A375 (cell line): ENCODE results near the gene ZNF467. TPM values are rescaled to one million over a fixed set of nuclear protein-coding genes. Genes with fewer than 3 reads are reported as not detected.

ENCODE experiments used
- total RNA-seq: library from RNA; depleted of rRNA; stranded (reverse); fragments of >200 nt; shearing (Covaris generic); gene quantifications from 2 replicates; pipeline ENCODE4 v1.2.3, GENCODE V29; 2014; rRNA removed

Gene ZNF467, protein sequence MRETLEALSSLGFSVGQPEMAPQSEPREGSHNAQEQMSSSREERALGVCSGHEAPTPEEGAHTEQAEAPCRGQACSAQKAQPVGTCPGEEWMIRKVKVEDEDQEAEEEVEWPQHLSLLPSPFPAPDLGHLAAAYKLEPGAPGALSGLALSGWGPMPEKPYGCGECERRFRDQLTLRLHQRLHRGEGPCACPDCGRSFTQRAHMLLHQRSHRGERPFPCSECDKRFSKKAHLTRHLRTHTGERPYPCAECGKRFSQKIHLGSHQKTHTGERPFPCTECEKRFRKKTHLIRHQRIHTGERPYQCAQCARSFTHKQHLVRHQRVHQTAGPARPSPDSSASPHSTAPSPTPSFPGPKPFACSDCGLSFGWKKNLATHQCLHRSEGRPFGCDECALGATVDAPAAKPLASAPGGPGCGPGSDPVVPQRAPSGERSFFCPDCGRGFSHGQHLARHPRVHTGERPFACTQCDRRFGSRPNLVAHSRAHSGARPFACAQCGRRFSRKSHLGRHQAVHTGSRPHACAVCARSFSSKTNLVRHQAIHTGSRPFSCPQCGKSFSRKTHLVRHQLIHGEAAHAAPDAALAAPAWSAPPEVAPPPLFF
- 0.34 and 0.45 TPM in 2 replicates for total RNA-seq

DNA sequence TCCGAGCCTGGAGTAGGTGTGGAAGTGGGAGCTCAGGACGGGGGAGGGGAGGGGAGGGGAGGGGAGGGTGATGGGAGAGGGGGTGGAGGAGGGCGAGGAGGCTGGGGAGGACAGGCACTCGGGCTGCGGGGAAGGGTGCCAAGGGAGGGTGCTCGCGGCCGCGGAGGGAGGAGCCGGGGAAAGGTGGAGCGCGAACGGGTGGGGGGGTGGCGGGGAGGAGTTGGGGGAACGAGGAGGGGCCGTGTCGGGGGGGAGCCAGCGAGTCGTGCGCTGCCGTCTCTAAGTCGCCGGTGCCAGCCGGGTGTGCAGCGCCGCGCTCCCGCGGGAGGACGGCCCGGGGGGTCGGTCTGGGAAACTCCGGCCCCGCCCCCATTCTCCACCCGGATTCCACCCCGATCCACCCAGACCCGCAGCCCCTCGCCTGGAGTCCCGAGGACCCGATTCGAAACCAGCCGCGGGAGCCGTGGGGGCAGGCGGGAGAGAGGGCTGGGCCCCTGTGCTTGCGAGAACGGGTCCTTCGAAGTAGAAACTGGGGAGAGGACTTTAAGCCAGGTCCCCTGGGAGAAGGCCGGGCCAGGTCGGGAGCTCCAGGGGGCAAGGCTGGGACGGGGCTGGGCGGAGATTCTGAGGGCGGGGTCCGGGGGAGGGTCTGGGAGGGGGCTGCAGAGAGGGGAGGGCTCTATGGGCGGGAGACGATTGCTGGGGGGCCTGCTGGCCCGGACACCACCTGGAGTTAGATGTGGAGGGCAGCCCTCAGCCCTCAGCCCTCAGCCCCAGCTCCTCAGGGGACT, at the start of gene ZNF467:
Gene ZNF467 (minus strand): TSS at position 143 of the 791 bp plus-strand sequence. CDS start 2,556 bp downstream, outside the sequence.

Other genes starting within 250 kb of the ZNF467 start
- gene ZNF862, start 64.8 kb upstream of the ZNF467 start, total RNA-seq, result 0.75 and 5.0 TPM in 2 replicates
- gene ATP6V0E2, start 100.4 kb upstream of the ZNF467 start, total RNA-seq, result 24.2 and 29.1 TPM in 2 replicates